Body of pancreas (tissue), 4 donors: ENCODE results near the gene ARVCF.

ENCODE experiments used
- POLR2A ChIP-seq, 3 donors: fragments of 450-650 bp; IDR thresholded peaks; one replicate each; pipeline ENCODE4 v1.6.1; 2016; ENCODE audit warnings: antibody characterized with exemption in 3 of 3, mild to moderate bottlenecking in 2 of 3
- TF ChIP-seq, protein P1 (sequence below), 7 experiments: fragments of 450-650 bp in 4 of 7; fragments of 200-600 bp in 3 of 7; sonication (generic) in 3 of 7; IDR thresholded peaks; one replicate each; pipeline ENCODE4 v1.5.1; 2016 to 2019; ENCODE audit warnings: antibody characterized with exemption in 7 of 7

DNA sequence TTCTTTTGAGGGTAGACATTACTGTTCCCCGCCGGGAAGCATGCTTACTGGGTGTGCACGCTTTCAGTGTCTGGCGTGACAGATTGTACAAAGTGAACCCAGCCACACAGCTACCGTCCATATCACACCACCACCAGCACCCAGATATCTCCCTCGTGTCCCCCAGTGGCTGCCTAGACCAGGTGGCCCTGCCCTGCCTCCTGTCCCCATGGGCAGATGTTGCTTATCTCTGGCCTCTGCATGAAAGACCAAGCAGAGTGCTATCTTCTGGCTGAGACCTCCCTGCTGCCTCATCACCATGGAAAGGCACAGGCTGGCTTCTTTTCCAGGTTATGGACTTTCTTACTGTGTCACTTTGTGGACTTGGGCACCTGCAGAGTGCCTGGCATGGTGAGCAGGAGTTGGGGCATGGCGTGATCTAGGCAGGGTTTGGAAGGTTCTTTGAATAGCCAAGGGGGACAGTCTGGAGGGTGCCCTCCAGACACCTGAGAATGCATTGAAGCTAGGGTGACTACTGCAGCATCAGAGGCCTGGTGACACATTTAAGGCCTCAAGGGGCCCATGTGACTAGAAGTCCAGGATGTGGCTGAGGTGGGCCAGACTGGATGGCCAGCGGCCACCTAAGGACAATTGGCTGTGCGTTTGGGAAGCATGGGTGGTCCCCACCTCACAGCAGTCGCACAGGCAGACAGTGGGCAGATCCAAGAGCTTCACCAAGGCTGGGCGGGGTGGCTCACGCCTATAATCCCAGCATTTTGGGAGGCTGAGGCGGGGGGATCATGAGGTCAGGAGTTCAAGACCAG is 9.0 kb upstream of the ARVCF start:
- TF ChIP-seq, protein P1, sequence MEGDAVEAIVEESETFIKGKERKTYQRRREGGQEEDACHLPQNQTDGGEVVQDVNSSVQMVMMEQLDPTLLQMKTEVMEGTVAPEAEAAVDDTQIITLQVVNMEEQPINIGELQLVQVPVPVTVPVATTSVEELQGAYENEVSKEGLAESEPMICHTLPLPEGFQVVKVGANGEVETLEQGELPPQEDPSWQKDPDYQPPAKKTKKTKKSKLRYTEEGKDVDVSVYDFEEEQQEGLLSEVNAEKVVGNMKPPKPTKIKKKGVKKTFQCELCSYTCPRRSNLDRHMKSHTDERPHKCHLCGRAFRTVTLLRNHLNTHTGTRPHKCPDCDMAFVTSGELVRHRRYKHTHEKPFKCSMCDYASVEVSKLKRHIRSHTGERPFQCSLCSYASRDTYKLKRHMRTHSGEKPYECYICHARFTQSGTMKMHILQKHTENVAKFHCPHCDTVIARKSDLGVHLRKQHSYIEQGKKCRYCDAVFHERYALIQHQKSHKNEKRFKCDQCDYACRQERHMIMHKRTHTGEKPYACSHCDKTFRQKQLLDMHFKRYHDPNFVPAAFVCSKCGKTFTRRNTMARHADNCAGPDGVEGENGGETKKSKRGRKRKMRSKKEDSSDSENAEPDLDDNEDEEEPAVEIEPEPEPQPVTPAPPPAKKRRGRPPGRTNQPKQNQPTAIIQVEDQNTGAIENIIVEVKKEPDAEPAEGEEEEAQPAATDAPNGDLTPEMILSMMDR (IDR thresholded peaks at IDR 0.05), result no peak
- no peak for TF ChIP-seq POLR2A (IDR thresholded peaks at IDR 0.05)
